Measurements from ENCODE around the gene DLGAP1.

DLGAP1 gene

DNA sequence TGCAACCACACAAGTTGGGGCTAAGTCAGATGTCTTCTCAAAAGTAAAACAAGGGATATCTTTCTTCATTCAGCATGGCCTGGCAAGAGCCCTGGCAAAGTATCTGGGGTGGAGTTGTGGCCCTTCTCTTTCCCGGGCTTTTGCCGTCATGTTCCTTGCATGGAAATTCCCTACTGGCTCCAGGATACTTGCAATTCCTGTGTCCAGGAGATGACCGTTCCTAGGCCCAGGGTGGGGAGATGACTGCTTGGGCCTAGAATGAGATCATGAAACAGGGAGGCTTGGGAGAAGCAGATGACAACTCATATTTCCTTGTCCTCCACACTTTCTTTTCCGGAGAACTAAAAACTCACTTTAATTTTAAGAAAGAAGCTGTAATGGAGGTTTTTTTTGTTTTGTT lies 944.2 kb downstream of the DLGAP1 start:
- no peak for DNase-seq

- DNase-seq, result no peak
Observed at GRCh38 chr18:3510024-3510423, 945.1 kb downstream of the DLGAP1 start.

GRCh38 chr18:3508576-3509549 lies 946.2 kb downstream of the DLGAP1 start:
- DNase-seq, result peak; percentile 30

DNA sequence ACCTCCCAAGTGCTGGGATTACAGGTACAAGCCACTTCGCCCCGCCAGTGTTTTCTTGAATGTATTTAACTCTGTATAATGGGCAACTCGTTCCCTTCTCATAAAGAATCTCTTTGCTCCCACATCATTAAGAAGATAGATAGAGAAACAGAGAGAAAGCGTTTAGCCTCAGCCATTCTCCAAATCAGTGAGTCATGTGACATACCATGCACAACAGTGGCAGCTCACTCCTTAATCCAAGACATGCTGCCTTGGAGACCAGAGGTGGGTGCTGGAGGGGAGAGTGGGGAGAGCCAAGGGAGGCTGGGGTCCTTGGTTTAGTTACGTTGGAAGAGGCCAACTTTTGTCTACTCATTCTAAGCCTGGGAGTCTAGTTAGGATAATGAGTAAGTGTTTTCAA lies 950.5 kb downstream of the DLGAP1 start:
- no peak for DNase-seq

GRCh38 chr18:3502650-3503049 lies 952.5 kb downstream of the DLGAP1 start:
- DNase-seq, result no peak

- DNase-seq, result no peak
Observed at GRCh38 chr18:3500016-3500415, 955.1 kb downstream of the DLGAP1 start.

GRCh38 chr18:3499501-3499900 lies 955.6 kb downstream of the DLGAP1 start:
- no peak for DNase-seq

GRCh38 chr18:3498698-3499471 lies 956.2 kb downstream of the DLGAP1 start:
- DNase-seq, result no peak

DNA sequence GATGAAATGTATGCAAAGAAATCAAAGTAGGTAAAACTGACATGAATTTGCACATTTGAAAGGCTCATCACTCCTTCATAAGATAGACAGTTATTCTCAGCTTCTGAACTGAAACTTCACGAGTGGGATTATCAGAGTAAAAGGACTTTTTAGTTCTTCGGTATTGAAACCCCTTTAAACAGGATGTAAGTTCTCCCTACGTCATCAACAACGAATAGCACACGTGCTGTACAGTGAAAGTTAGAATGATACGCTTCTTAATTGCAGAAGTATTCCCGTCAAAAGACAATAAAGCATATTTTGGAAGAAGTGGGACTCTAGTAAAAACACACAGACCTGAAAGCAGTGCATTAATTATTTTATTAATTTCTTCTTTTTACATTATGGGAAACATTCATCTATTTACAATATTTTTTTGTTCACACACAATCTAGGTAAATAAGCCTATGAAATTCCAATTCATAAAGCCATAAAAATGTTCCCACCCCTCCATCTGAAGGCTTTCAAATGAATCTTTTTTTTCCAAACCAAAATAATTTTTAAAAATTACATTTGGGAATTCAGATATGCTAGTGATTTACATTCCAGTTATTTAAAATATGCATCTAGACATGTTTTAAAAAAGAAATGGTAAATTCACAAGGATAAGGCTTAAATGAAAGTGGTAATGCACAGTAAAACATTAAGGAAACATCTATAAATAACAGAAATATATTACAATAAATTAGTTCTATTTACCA lies 959.2 kb downstream of the DLGAP1 start:
- DNase-seq, result no peak

GRCh38 chr18:3494569-3494968 lies 960.5 kb downstream of the DLGAP1 start:
- no peak for DNase-seq

DNA sequence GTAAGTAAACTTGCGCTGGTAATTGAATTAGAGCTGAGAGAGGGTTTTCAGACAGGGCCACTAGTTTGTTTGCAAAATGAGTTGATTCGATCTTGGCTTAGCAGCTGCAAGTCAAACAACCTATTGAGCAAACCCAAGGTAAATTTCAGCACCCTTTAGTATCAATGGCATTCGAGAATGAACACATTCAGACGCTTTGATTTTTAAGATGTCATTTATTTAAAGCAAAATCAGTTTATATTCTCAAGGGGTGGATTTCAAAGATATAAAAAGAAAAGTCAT lies 960.9 kb downstream of the DLGAP1 start:
- no peak for DNase-seq

- no peak for DNase-seq
Observed at GRCh38 chr18:3493501-3494244, 961.4 kb downstream of the DLGAP1 start.

DNA sequence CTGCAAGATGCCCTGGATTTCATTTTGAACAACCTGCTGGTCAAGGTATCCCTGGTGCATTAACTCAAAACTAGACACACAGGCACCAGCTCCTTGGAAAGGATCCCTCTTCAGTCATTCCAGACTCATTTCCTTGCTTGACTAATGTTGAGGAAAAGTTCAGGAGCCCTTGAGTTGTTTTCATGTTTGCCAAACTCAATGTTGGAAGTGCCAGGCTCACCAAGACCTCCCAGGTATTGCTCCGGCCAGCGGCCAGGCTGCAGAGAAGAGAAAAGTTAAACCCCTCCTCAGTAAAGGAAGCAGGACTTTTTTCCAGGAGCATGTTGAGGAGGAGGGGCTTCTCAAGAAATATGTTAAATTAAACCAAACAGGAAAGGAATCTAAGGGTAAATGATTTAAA lies 962.4 kb downstream of the DLGAP1 start:
- DNase-seq, result no peak

GRCh38 chr18:3491981-3492555 lies 963.0 kb downstream of the DLGAP1 start:
- DNase-seq, result no peak

DNA sequence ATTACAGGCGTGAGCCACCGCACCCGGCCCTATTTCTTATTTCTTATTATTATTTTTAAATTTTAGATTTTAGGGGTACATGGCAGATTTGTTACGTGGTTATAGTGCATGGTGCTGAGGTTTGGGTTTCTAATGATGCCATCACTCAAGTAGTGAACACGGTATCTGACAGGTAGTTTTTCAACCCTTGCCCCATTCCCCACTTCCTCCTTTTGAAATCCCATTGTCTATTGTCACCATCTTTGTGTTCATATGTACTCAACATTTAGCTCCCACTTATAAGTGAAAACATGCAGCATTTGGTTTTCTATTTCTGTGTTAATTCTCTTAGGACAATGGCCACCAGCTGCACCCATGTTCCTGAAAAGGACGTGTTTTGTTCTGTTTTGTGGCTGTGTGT lies 965.6 kb downstream of the DLGAP1 start:
- DNase-seq, result no peak

DNA sequence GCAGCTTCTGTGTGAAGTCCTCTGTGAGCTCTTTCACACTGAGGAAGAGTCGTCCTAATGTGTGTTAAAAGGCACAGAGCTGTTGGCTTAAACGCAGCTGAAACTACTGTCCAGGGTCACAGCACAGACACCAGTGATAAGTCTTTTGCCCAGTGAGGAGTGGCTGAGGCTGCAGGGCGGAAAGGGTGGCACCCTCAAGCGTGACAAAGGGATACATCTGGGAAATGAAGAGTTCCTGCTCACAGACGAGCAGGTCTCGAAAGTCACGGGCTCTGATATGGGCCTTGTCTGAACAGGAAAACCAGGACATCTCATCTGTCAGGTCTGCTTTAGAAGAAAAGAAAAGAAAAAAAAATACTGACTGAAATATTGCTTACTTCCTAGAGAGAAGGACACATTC lies 968.6 kb downstream of the DLGAP1 start:
- no peak for DNase-seq

DNA sequence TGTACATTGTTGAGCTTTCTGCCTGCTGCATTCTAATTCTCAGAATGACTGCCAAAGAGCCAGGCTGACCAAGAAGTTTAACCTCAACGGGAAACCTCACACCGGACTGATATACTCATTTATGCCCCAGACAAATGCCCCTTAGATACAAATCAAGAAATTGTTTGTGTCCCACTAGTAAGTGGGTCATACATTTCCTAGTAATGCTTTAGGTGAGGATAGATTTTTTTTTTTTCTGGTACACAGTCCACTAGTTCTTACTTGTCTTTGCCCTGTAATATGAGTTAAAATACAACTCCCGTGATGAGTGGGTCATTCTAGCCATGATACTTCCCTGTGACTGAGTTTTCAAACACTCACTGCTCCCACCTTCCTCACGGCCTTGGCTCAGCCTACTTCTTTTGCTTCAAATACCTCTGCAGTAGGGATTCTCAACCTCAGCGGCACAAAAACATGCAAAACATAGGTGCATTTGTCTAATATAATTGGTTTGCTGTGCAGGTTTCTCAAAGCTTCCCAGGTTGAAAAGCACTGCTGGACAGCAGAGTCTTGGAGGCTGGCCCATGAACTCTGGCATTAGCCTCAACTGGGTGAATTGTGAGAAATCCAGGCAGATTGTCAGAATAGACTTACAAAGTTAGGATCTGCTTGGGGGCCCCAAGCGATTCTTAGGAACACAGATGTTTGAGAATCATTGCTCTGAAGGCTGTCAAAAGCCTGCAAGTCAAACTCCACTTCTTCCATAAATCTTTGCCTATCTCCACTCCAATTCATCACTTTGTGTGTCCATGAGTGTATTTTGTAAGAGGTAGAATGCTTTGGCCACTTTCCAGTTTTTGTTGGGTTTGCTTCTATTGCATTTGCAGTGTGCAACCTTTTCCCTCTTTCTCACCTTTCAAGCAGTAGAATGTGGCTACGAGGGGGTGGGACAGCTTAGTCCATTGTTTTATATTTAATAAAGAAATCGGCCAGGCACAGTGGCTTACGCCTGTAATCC lies 969.7 kb downstream of the DLGAP1 start:
- no peak for DNase-seq

DNA sequence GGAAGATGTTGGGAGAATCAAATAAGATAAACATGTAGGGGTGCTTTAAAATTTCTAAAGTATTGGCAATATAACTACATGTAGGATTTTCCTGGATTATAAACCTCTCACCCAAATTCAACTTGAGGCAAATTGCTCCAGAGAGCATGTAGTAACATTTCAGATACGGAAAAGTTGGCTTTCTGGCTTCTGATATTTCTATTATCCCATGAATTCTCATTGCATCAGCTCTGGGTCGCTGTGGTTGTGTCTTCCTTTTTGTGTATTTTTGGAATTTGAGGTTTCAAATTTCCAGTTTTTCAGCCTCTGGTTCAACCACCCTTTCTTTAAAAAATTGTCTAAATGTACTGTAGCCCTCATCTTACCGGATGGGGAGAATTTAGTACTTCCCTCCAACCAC lies 972.8 kb downstream of the DLGAP1 start:
- DNase-seq, result no peak

DNA sequence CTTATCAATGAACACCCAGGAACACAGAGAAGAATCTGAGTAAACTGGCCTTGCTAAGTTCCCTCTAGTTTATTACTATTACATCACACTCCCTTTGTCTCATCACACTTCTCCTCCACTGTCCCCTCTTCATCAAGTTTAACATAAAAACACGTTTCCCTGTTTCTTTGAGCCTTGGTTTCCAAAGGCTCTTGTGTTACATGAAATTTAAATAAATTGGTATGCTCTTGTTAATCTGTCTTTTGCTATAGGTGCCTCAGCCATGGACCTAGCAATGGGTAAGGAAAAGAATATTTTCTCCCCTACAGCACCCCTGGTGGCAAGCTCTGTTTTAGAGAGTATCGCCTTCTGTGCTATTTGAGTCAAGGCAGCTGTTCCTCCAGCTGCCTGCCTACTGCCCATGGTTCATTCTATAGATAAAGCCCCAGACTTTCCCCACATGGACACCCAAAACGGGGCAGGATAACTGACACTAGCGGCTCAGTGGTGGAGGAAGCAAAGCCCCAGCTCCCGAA lies 973.4 kb downstream of the DLGAP1 start:
- DNase-seq, result no peak

- DNase-seq, result no peak
Observed at GRCh38 chr18:3480827-3481573, 974.1 kb downstream of the DLGAP1 start.
